Stimulated activated CD4-positive, alpha-beta T cell treated with anti-CD3 and anti-CD28 coated beads, Interleukin-4, amount 100 ng/mL, for 48 hours (primary cell): Measurements from ENCODE around the gene MLPH.

Experiments used
- DNase-seq, 2 donors: peaks; one replicate each; pipeline ENCODE4 v3.0.0-alpha.2; 2020; ENCODE audit warnings: low read depth in 2 of 2

MLPH gene

GRCh38 chr2:237486819-237487448 is at the start of gene MLPH:
MLPH (plus strand) TSS chr2:237487251; CDS start chr2:237493427, 6,176 bp downstream.
- no peak for DNase-seq

DNA sequence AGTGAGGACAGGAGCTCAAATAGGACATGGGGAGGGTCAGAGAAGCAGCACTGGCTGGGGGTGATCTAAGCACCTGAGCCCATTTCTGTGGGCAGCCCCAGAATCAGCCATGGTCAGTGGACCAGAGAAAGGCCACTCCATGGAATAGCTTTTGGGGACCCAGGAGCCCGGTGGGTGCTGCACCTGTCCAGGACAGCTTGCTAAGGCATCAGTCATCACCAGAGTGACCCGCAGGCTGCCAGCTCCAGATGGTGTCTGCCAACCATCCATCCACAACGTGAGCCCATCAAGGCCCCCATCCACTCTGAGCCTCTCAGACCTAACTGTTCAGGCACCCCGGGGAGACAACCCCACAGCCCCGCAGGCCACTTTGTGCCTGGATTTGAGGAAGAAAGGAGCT is 49.5 kb upstream of the MLPH start:
- DNase-seq, result no peak

- DNase-seq, result no peak
These were observed 48.7 kb upstream of the MLPH start for GRCh38 chr2:237438080-237438940.

DNA sequence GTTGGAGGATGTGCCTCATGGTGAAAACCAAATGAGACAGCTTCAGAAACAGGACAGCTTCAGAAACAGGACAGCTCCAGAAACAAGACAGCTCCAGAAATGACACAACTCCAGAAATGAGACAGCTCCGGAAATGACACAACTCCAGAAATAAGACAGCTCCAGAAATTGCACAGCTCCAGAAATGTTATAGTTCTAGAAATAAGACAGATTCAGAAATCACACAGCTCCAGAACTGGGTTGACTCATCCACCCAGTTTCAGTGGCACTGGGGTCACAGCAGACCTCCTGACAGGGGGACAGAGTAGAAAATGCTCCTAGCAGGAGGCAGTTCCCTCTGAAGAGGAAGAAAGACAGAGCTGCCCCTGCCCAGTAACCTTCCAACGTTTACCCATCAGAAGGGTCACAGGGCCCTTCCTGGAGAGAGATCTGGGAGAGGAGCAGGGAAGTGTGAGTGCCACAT is 46.2 kb upstream of the MLPH start:
- DNase-seq, result peak; percentile 36 to 65

DNA sequence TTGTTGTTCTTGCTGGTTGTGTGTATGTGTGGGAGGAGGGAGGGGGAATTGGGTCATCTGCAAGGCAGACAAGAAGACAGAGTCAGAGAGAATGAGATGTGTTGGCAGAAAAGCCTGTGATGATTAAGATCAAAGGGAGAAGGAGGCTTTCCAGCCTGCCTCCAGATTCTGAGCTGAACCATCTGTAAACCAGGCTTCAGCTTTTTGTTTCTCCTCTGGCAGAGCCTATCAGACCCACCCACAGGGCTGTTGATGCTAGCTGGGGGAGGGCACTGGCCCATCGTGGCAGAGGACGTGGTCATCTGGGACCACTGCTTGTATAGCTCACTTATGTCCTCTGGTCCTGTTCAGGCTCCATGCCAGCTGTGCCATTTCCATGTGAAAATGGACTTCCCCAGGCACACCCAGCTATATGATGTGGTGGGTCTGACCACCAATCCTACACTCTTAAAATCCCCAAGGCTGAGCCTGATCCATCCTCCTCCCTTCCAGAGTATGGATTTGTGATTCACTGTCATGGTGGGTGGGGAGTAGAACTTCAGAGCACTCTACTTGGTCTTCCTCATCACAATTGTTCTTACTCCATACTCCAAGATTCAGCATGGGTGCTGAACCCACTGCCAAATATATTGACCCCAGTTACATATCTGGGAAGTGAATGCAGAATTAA is 45.3 kb upstream of the MLPH start:
- peak in 1 of 2 donors; percentile 4 for DNase-seq

DNA sequence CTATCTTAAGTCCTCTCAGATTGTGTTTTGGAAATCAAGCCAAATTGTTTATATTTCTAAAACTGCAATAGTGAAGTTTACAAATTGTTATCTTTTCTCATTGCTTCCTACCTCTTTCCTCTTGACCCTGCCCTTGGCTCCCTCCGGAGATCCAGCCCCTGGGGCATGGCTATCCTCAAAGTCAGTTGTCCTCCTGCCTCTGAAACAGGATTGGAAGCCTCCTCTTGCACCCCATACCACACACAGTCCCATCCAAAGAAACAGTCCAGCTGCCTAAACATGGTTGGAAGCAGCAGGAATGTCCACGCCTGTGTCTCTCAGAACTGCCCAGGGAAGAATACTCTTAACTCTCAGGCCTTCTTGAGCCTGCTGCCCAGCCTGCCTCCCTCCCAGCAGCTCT is 43.0 kb upstream of the MLPH start:
- DNase-seq, result no peak

GRCh38 chr2:237445611-237446337 is 41.3 kb upstream of the MLPH start:
- DNase-seq, result no peak

- no peak for DNase-seq
These were observed 40.7 kb upstream of the MLPH start for GRCh38 chr2:237446338-237446665.

GRCh38 chr2:237447496-237447895 is 39.6 kb upstream of the MLPH start:
- DNase-seq, result no peak

GRCh38 chr2:237448171-237448570 is 38.9 kb upstream of the MLPH start:
- no peak for DNase-seq

DNA sequence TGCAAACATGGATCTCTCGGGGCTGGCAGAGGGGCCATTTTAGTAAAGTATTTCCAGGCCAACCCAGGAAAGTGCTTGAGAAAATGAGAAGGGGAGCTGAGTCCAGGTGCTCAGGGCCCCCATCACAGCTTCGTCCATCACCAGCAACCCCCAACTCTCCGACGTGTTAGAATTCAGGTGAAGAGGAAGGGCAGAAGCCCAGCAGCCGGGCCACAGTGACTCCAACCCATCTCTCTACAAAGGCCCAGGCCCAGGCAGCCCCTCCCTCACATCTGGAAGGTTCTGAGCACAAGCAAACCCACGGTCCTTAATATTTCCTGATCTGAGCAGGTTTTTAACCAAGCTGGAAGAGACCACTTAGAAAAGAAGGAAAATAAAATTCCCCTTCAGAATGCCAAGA is 38.4 kb upstream of the MLPH start:
- DNase-seq, result no peak

DNA sequence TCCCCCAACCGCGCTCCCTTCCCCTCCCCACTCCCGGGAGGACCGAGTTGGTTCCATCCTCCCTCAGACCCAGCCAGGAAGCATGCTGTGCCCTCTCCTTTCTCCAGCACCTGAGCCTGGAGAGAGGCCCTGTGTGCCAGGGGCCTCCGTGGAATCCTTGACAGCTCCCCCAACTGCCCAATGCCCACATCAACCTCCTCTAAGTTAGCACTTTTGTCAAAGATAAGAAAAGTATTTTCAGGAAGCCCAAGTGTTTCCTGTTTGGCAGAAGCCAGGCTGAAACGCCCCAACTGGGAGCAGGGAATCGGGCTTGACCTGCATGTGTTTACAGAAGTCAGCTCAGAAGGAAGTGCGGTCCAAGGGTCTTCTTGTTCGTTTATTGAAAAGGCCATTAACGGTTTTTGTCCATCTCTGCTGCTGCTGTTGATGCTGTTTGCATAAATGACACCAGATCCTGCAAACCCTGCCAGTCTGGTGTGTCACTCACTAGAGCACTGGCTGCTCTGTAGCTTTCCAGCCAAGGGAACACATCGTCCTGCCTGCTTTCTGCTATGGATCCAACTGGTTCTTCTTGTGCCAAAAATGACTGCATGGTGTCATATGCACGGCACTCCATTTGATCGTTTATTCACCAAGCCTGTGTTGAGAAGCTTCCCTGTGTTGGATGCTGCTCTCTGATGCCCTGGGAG is 37.7 kb upstream of the MLPH start:
- DNase-seq, result no peak

GRCh38 chr2:237450108-237450507 is 36.9 kb upstream of the MLPH start:
- no peak for DNase-seq

DNA sequence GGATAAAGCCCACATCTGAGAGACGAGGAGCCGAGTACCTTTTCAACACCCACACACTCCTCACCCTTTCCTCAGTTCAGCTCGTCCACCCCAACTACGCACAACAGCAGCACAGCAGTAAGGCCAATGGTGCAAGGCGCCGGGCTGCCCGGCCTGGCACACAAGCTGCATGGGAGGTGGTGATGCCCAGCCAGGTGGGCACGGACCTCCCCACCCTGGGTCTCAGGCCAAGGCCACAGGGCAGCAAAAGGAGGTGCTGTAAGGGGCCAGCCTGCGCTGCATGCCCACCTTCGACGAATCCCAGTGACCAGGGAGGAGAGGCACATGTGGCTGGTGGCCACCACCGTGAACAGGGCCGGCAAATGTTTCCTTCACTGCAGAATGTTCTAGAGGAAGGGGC is 36.5 kb upstream of the MLPH start:
- DNase-seq, result no peak

- no peak for DNase-seq
These were observed 35.2 kb upstream of the MLPH start for GRCh38 chr2:237451643-237452469.

DNA sequence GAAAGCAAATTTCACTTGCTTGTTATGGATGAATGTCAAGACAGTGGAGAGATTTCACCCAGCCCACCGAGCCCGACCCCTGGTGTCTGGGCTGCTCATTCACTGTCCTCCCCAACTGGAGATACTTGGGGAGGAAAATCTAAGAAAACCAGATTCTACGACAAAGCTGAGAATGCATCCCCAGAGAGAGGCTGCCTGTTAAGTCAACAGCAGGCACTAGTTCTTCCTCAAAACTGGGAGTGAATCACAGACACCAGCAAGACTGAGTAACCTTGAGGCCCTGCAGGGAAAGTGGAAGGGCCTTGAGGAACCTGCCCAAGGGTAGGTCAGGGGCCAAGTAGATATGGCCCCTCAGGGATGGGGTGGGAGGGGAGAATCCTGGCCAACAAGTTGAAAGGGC is 34.2 kb upstream of the MLPH start:
- no peak for DNase-seq

- no peak for DNase-seq
These were observed 33.4 kb upstream of the MLPH start for GRCh38 chr2:237453671-237454070.

DNA sequence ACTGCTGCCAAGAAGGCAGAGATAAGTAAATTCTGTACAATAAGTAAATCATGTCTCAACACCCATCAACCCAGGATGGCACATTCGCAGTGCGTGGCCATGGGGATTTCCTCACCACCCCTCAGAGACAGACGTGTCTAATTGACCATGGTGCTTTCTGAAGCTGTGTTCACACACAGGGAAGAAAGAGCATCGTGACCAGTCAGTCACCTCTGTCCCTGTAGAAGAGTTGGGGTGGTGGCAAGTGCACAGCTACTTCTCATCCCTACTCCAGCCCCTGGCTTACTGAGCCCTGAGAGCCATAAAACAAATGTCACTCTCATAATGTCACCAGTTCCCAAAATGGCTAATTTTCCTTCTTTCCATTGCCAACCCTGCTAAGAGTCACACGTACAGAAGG is 31.3 kb upstream of the MLPH start:
- DNase-seq, result no peak

GRCh38 chr2:237456200-237456843 is 30.7 kb upstream of the MLPH start:
- DNase-seq, result no peak

DNA sequence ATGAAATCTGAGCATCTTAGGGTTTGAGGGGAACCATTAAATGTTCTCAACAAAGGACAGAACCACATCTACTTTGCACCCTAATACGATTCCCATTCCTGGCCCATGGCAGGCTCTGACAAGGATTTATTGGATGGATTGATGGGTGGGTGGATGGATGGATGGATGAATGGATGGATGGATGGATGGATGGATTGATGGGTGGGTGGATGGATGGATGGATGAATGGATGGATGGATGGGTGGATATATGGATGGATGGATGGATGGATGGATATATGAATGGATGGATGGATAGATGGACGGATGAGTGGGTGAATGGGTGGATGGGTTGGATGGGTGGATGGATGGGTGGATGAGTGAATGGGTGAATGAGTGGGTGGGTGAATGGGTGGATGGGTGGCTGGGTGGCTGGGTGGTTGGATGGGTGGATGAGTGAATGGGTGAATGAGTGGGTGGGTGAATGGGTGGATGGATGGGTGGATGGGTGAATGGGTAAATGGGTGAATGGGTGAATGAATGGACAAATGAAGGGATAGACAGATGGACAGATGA is 29.6 kb upstream of the MLPH start:
- no peak for DNase-seq
